ENCODE data around the gene RIN3. TPM values are rescaled to one million over a fixed set of nuclear protein-coding genes. Genes with fewer than 3 reads are reported as not detected.

Gene RIN3
- total RNA-seq, 4 donors from 2014 or later: 13.5 to 22.2 (median 16.2) TPM

DNA sequence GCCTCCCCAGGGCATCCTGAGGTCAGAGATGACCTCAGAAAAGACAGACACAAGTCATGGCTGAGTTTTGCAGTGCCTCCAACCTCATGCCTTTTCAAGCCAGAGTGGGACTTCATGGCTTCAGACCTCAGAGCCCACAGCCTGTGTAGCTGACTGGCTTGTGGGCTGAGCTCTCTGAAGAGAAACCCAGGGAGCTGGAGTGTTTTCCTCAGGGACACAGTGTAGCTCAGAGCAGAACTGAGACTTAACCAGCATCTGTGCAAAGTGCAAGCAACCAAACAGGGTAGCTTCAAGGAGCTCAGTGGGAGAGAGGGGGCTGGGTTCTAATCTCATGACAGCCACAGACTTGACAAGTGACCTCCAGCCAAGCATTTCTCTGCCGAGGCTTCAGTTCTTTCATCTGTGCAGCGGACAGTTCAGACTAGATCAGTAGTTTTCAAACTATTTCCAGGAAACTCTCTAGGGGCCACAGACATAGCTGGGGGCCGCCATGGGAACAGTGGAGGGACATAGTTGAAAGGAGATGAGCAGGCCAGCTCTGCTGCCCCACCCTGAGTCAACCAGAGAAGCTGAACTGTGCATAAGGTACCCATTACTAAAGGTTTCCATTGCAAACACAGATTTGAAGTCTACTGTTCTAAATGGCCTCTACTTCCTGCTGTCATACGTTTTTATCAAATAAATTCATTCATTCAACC is 154.8 kb downstream of the RIN3 start:
- Histone ChIP-seq H3K4me3 (no peak overlapping the region), H3K27me3 (no peaks in the 10 kb centered on the region), H3K36me3 (peaks cover 0 to 50% of the 10 kb centered on the region in 2 donors), H3K27ac (no peak overlapping the region), H3K4me1 (no peaks in the 10 kb centered on the region), H3K9me3 (no peaks in the 10 kb centered on the region)
- no peak for ATAC-seq
- TF ChIP-seq POLR2AphosphoS5 (IDR thresholded peaks at IDR 0.05) (no peak), EP300 (IDR thresholded peaks at IDR 0.05) (no peak), POLR2A (IDR thresholded peaks at IDR 0.05) (no peak)
- TF ChIP-seq, protein P1, sequence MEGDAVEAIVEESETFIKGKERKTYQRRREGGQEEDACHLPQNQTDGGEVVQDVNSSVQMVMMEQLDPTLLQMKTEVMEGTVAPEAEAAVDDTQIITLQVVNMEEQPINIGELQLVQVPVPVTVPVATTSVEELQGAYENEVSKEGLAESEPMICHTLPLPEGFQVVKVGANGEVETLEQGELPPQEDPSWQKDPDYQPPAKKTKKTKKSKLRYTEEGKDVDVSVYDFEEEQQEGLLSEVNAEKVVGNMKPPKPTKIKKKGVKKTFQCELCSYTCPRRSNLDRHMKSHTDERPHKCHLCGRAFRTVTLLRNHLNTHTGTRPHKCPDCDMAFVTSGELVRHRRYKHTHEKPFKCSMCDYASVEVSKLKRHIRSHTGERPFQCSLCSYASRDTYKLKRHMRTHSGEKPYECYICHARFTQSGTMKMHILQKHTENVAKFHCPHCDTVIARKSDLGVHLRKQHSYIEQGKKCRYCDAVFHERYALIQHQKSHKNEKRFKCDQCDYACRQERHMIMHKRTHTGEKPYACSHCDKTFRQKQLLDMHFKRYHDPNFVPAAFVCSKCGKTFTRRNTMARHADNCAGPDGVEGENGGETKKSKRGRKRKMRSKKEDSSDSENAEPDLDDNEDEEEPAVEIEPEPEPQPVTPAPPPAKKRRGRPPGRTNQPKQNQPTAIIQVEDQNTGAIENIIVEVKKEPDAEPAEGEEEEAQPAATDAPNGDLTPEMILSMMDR (IDR thresholded peaks at IDR 0.05): no peak
- WGBS, 2 donors (ENCODE audit: low coverage in 1 of 2): 67 to 81% methylated on average over 2 to 4 of the region's 4 CpGs

DNA sequence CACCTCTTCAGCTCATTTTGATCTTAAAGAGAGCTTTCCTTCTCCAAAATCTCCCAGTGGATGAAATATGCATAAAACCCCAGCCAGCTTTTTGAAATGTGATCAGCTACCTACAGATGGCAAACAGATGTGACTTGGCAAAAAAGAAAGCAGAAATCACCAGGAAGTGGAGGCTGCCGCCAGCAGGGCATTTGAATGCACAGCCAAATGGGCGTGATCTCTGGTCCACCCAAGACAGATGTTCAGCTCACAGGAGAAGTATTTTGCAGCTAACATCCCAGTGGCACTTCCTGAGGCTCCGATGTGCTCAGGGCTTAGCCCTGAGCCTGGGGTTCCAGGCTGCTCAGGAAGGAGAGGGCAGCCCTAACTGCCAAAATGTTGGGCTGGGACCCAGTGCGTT is 156.6 kb downstream of the RIN3 start:
- H3K9me3 ChIP-seq: no peaks in the 10 kb centered on the region
- no peaks in the 10 kb centered on the region for H3K27me3 ChIP-seq
- no peaks in the 10 kb centered on the region for H3K4me1 ChIP-seq
- H3K36me3 ChIP-seq: peaks cover 0 to 52% of the 10 kb centered on the region in 2 donors
- no peak overlapping the region for H3K4me3 ChIP-seq
- no peak for ATAC-seq
- no peak for TF ChIP-seq POLR2A (IDR thresholded peaks at IDR 0.05)
- TF ChIP-seq EP300 (IDR thresholded peaks at IDR 0.05): no peak
- TF ChIP-seq, protein P1 (IDR thresholded peaks at IDR 0.05): no peak
- TF ChIP-seq POLR2AphosphoS5 (IDR thresholded peaks at IDR 0.05): no peak
- WGBS, 2 donors (ENCODE audit: low coverage in 1 of 2): 59 to 80% methylated on average over 2 to 3 of the region's 4 CpGs
- H3K27ac ChIP-seq: no peak overlapping the region

DNA sequence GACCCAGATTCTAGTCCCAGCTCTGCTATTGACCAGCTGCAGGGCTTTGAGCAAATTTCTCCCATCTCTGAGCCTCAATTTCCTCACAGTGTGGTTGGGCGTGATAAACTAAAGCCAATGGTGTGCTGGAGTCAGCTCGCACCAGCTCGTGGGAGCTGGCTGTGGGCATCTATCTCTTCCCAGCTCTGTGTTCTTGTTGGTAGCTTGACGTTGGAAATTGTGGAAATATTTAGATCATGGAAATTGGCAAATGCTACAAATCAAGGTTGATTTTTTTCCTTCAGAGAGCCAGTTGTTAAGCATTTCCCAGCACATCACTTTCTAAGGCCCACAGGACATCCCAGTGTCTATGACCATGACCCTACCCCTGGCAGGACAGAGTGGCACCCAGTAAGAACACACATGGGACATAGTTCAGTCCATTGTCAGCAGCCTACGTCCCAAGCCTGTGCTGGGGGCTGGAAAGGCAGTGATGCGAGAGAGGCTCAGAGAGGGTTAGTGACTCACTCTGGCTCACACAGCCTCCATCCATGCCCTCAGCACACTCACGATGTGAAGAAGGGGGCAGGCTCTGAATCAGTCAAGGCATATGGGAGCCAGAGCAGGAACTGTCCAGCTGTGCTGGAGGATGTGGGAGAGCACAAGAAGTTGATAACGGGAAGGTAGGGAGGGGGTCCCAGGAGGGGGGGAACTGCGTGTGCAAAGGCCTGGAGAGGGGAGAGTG is 157.2 kb downstream of the RIN3 start:
- H3K9me3 ChIP-seq: no peaks in the 10 kb centered on the region
- no peaks in the 10 kb centered on the region for H3K27me3 ChIP-seq
- H3K27ac ChIP-seq: no peak overlapping the region
- H3K4me1 ChIP-seq: peaks cover 0 to 5% (median 0%) of the 10 kb centered on the region in 3 donors
- H3K36me3 ChIP-seq: peaks cover 0 to 56% of the 10 kb centered on the region in 2 donors
- no peak for TF ChIP-seq POLR2A (IDR thresholded peaks at IDR 0.05)
- TF ChIP-seq EP300 (IDR thresholded peaks at IDR 0.05): no peak
- TF ChIP-seq, protein P1 (IDR thresholded peaks at IDR 0.05): no peak
- no peak overlapping the region for H3K4me3 ChIP-seq
- ATAC-seq: no peak
- WGBS, 2 donors (ENCODE audit: low coverage in 1 of 2): 69 to 70% methylated on average over 5 to 6 of the region's 9 CpGs

DNA sequence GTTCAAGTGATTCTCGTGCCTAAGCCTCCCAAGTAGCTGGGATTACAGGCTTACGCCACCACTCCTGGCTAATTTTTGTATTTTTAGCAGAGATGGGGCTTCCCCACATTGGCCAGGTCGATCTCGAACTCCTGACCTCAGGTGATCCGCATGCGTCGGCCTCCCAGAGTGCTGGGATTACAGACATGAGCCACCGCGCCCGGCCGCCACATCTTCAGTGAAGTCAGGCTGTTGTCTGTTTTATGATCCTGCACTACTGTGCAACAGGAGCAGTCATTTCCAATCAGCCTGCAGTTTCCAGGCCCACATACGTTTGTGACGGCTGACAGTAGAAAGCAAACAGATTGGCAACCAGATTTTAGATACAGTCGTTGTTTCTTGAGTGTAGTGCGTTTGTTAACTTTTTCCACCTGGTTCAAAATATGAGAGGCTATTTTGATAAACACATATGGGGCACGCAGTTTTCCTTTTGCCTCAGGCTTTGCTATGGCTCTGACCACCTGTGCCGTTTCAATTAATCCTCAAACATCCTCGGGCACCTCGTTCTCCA is 160.1 kb downstream of the RIN3 start:
- Histone ChIP-seq H3K27ac (no peak overlapping the region), H3K36me3 (peaks cover 0 to 61% of the 10 kb centered on the region in 2 donors), H3K9me3 (no peaks in the 10 kb centered on the region), H3K4me3 (no peak overlapping the region), H3K4me1 (peaks cover 0 to 5% (median 0%) of the 10 kb centered on the region in 3 donors), H3K27me3 (no peaks in the 10 kb centered on the region)
- no peak for TF ChIP-seq EP300 (IDR thresholded peaks at IDR 0.05)
- TF ChIP-seq, protein P1 (IDR thresholded peaks at IDR 0.05): no peak
- no peak for TF ChIP-seq POLR2A (IDR thresholded peaks at IDR 0.05)
- TF ChIP-seq POLR2AphosphoS5 (IDR thresholded peaks at IDR 0.05): no peak
- 65 to 73% methylated on average over 11 to 15 of the region's 19 CpGs for WGBS, 2 donors (ENCODE audit: low coverage in 1 of 2)
- ATAC-seq: no peak

All from gastroesophageal sphincter (tissue), 4 donors.